HG02943 (cell line): ENCODE data around the gene SLC35A1.

Experiments
- ATAC-seq: cut with Tn5 transposase; IDR thresholded peaks from one replicate; pipeline ENCODE4 v1.9.1; 2021; ENCODE audit warnings: mild to moderate bottlenecking, low read depth, moderate library complexity; ENCODE audit not compliant: unreplicated experiment

Gene SLC35A1

DNA sequence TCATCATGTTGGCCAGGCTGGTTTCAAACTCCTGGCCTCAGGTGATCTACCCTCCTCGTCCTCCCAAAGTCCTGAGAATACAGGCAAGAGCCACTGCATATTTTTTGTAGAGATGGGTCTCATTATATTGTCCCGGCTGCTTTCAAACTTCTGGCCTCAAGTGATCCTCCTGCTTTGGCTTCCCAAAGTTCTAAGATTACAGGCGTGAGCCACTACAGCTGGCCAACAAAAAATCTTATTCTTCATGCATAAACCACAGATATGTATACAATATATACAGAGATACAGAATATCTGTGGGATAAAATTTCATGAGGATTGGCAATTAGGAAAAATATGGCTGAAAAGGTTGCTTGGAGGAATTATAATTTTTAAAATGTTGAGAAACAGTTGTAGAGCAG, 49.9 kb downstream of the SLC35A1 start:
- no peak for ATAC-seq

DNA sequence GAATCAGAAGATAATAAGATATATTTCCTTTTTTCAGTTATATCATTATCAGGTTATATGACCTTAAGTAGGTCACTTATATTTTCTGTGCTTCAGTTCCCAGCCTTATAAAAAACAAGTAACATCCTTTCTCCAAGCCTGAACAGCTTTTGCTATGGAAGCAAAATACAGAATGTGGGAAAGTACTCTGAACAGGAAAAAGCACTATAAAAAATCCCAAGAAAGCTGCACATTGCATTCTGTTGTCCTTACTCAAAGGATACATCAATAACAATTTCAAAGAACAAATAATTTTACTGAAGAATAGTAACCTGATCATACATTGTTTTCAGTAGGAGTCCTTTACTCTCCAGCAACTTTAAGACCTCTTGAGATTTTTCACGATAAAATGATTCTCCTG, 56.4 kb downstream of the SLC35A1 start:
- ATAC-seq, result no peak

DNA sequence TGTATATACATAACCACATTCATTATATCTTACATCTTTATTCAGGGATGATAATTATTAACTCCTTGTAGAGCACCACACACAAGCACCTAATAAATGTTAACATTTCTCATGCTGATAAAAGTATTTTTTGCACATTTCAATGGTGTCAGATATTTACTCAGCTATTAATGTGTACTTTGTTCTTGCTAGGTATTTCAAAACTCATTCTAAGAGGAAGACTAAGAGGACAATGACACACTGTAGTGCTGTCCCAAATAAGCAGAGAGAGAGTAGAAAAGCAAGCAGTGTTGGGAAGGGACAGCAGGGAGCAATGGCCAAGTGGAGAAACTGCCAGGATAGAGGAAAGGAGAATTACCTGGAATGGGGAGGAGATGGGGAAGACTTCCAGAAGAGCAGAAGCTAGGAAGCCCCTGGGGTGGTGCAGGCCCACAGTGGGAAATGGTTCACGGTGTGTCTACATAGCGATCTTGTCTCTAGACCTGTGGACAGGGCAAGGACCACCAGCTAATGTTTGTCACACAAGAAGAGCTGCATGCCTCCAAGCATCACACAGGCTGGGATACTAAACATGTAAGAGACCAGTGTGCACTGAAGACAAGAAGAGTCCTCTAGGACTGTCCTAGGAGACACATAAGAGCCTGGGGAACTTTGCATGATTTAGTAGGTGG, 61.7 kb downstream of the SLC35A1 start:
- no peak for ATAC-seq

DNA sequence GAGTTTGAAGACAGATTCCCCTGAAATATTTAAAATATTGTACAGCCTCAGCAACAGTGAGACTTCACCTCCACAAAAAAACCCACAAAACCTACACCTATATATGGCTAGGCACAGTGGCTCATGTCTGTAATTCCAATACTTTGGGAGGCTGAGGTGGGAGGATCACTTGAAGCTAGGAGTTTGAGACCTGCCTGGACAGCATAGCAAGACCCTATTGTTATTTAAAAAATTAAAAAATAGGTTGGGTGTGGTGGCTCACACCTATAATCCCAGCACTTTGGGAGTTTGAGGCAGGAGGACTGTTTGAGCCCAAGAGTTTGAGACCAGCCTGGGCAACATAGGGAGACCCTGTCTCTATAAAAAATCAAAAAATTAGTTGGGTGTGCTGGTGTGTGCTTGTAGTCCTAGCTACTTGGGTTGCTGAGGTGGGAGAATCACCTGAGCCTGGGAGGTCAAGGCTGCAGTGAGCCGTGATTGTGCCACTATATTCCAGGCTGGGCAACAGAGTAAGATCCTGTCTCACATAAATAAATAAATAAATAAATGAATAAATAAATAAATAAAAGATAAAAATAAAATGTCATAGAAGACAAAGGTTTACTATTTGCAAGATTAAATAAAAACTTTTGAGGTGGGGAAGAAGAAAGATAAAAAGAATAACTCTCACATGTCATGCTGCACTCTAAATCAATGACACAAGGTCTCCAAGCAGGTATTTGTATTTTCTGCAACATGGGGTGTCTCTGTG, 65.9 kb downstream of the SLC35A1 start:
- no peak for ATAC-seq

DNA sequence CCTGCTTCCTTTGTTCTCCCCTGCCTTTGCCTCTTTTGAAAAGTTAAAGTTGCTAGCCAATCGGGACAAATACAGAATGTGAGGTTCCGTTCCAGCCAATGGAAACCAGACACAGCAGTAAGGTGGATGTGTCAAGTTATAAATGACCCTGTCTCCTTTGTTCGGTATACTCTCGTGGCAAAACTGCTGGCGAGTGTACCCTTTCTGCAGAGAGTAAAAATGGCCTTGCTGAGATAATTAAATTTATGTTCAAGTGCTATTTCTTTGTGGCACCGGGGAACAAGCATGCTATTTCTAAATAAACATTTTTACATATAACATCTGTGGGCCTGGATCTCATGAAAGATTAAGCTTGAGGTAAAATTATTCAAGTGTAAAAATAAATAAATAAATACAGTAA, 66.8 kb downstream of the SLC35A1 start:
- no peak for ATAC-seq

DNA sequence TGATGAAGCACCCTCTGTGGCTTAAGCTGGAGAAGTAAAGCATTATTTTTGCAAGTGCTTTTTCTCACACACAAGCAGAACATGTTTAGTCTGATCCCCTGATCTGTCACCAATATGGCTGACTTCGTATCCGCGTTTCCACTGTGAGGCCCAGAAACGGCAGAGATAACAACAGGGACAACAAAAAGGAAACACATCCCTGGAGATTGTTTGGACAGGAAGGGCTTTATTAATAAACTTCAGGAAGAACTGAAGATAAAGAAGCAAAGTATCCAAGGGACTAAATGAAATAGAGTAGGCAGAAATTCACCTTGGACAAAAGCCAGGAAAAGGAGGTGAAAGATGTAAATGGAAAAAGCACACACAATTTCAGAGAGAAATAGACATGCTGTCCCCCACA, 67.8 kb downstream of the SLC35A1 start:
- ATAC-seq, result no peak

DNA sequence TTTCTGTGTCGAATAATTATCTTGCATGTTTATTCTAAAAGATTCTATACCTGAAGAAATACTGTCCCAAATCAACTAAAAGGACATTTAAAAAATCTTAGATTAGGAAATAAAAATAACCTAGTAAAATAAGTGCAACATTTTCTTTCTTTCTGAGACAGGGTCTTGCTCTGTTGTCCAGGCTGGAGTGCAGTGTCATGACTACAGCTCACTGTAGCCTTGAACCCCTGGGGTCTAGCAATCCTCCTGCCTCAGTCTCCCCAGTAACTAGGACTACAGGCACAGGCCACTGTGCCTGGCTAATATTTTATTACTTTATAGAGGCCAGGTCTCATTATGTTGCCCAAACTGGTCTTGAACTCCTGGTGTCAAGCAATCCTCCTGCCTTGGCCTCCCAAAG, 68.3 kb downstream of the SLC35A1 start:
- no peak for ATAC-seq

DNA sequence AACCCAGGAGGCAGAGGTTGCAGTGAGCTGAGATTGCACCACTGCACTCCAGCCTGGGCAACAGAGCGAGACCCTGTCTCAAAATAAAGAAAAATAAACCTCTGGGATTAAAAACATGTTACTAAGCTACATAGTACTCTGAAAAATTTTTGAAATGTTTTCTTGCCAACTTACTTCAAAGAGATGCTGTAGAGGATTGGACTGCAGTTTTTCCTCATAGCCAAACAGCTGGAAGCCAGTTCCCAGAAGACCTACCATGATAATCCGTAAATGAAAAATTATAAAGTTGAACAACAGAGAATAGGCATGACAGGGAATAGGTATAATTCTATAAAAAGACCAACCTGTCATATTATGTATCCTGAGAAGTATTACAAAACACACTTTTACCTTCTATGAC, 69.0 kb downstream of the SLC35A1 start:
- no peak for ATAC-seq

DNA sequence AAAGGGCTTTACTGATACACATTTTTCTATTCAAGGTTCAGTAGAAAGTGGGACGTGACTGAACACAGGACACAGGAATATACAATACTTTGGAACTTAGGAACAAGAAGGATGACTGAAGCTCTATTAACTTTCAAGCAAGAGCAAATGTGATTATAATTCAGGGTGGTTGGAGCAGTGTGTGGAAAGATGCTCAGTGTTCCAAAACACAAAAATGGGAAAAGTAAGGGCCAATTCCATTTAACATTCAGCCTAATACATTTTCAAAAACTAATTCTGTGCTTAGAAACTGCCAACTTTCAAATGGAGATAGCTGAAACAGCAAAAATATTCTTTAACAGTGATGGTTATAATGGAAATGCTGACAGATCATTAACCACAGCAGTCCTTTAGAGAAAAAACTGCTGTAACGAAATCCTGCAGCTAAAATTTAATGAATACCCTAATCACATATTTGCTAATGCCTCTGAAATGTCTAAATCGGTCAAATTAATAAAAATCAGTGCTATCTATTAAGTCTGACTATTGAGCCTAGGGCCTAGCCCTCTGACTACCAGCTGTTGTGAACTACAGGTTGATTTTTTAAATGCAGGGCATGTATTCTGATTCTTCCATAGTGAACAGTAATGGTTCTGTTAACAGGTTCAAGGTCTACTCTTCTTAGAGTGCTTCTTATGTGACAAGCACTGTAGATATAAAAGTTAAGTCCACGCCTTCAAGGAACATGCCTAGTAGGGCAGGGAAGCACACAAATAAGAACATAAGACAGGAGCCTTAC, 71.1 kb downstream of the SLC35A1 start:
- no peak for ATAC-seq

DNA sequence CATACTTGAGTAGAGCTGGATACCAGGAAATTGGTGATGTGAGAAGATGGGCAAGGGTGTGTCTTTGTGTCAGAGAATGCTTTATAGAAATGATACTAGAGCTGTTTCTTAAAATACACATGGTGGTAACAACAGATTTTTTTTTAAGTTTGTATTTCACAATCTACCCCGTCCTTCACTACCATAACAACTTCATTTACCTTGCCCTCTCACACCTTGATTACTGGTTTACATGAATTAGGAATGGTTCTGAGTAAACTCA, 71.6 kb downstream of the SLC35A1 start:
- no peak for ATAC-seq

DNA sequence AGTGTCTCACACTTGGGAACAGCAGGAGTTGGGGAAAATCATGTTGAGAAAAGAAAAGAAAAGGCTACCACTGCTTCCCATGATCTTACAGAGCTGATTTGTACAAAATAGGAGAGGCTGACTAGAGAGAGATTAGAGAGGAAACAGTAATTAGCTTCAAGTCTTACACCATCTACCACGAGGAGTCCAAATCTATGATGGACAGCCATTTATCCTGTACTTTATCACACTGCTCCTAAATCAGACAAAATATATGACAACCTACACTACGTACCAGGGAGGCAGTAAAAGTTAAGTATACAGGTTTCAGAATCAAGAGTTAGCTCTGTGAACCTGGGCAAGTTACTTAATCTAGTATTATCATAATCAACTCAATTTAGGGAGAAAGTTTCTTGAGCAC, 79.0 kb downstream of the SLC35A1 start:
- no peak for ATAC-seq

DNA sequence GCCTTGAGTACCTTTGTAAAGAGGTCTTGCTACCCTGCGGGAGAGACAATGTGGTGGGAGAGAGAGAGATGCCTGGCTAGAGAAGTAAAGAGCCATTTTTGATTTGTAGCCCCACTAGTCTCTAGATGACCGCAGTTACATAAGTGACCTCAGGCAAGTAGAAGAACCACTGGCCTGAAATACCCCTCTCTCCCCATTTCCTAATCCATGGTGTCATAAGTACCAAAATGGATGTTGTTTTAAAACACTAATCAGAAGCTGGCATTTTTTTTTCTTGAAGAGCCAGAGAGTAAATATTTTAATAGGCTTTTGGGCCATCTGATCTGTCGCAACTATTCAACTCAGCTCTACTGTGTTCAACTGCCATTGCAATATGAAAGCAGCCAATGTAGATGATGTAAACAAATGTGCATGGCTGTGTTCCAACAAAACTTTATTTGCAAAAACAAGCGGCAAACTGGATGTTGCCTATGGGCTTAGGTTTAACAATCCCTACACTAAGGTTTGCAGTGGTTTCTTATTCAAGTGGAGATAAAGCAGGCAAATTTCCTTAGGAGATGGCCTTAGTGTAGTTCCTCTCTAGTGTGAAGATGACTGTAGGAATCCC, 80.5 kb downstream of the SLC35A1 start:
- no peak for ATAC-seq

DNA sequence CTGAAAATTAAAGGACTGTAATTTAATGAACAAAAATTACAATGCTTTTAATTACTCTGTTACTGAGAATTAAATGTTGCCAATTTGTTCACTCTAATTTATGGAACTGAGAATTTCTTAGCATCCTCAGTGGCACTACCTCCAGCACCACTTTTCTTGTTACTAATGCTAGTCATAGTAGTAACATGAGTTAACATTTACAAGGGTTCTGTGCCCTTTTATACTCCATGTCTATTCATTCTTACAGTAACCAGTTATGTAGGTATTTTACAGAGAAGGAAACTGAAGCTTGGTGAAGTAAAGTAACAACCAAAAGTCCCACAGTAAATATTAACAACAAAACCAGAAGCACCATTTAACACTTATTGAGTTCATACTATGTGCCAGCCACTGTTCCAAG, 82.7 kb downstream of the SLC35A1 start:
- ATAC-seq, result no peak

DNA sequence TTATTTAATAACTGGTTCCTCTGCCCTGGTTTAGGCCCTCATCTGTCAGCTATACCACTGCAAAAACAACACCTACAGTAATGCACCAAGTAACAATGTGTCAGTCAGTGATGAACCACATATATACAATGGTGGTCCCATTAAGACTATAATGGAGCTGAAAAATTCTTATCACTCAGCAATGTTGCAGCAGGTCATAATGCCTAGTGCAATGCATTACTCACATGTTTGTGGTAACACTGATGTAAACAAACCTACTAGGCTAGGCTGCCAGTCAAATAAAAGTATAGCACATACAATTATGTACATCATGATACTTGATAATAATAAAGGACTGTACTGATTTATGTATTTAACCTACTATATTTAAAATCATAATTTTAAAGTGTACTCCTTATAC, 85.7 kb downstream of the SLC35A1 start:
- no peak for ATAC-seq

DNA sequence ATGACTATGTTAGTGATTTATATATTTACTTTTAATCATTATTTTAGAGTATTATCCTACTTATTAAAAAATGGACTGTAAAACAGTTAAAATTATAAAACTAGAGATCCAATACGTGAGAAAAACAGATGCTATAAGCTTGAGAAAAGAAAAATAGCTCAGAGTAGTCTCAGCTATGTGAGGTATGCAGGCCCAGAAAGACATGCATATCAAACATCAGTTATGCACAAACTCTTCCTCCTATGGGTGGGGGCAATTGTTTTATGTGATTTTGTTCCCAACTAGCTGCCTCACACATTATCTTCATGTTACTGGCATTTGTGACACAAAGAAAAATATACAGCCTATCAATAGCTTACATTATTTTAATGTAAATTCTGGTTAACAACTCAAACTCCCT, 88.2 kb downstream of the SLC35A1 start:
- no peak for ATAC-seq
